Measurements from ENCODE around the gene EPG5.
A peak's percentile ranks its signal among the peaks of the same experiment; 100 is the strongest.
"Not testable (repeated sequence)": the region's sequence is repeated elsewhere in the genome, so short reads cannot be mapped to it uniquely, and the experiment has no call there.

Gene EPG5

DNA sequence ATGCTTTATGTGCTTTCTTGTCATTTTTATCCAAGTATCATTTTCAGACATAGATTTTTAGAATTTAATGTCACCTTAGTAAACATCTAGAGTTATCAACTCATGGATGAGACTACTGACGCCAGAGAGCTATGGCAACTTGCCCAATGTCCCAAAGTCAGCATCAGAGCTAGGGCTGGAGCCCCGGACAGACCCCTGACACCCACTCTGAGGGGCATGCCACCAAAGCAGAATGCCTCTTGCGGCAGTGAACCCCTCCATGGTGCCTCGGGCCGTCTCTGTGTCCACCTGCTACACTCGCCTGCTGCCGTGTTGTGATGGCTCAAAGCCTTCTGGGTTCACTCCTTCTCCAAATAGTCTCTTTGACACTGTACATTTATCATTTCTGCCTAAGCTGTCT is 136.2 kb downstream of the EPG5 start:
- no peak for DNase-seq
- Mint-ChIP-seq H3K27ac (no peak overlapping the region), H3K27me3 (ENCODE audit: low read depth, poor library complexity) (peaks cover 26% of the 10 kb centered on the region), H3K36me3 (ENCODE audit: low read depth) (no peaks in the 10 kb centered on the region), H3K4me1 (peaks cover 48% of the 10 kb centered on the region), H3K9me3 (no peaks in the 10 kb centered on the region), H3K4me3 (no peak overlapping the region)
- no peak for TF ChIP-seq CTCF (IDR thresholded peaks at IDR 0.05)

DNA sequence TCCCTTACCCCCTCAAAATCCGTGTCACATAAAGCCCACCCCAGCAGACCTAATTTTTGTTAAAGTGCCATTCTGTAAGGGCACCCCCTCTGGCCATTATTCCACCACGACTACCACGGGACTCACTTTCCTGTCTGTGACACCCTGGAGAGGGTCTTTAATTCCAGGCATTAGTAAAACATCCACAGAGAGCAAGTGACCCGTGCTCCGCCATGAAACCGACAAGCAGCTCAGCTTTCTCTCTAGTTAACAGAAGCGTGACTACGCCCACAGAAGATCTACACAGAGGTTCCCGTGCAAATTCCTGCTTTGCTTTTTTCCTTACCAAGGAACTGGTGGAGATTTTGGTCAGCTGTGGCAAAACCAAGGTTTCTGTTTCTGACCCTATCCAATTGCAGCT is 137.3 kb downstream of the EPG5 start:
- TF ChIP-seq CTCF (IDR thresholded peaks at IDR 0.05) = no peak
- H3K4me1 Mint-ChIP-seq = peaks cover 53% of the 10 kb centered on the region
- no peak for DNase-seq
- no peaks in the 10 kb centered on the region for H3K9me3 Mint-ChIP-seq
- H3K27ac Mint-ChIP-seq = peak overlapping the region; percentile 43
- peaks cover 15% of the 10 kb centered on the region for H3K27me3 Mint-ChIP-seq (ENCODE audit: low read depth, poor library complexity)
- no peaks in the 10 kb centered on the region for H3K36me3 Mint-ChIP-seq (ENCODE audit: low read depth)
- H3K4me3 Mint-ChIP-seq = peak overlapping the region; percentile 31

DNA sequence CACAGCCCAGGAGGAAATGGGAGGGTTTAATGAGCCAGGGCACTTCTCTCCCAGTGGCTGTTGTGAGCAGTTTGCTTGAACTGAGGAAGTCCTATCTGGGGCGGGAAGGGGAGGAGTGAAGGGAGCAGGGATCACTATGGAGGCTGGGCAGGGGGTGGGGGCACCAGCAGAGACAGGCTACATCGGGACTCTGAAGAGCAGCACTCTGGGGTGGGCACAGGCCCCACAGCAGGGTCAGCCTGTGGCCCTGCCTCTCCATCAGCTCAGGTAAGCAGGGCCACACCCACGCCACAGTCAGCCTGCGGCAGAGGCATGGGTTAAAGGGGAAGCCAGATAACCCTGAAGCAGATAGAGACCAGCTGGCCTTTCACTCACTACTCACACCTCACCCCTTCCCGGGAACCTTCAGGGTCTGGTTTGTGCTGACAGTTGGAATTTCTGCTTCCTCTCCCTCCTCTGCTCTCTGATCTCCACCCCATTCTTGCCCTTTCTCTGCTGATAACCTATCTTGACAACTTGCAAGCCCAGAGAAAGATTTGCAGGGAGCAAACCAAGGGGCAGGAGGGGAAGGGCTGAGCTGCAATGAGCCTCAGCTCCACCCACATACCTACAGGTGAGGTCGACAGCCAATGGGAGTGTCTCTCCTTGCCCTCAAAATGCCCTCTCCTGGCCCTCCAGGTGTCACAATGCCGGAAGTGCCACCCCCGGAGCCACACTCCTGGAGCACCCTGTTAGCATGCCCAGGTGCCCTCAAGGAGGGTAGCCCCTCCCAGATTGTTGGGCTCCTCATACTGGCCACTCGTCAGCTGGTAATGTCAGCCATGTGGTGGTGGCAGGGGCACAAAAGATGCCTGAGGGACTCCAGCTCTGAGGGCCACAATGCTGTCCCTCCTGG is 138.0 kb downstream of the EPG5 start:
- Mint-ChIP-seq H3K9me3 (no peaks in the 10 kb centered on the region), H3K4me1 (peaks cover 58% of the 10 kb centered on the region), H3K27ac (peak overlapping the region; percentile 91), H3K36me3 (ENCODE audit: low read depth) (no peaks in the 10 kb centered on the region), H3K27me3 (ENCODE audit: low read depth, poor library complexity) (peaks cover 9% of the 10 kb centered on the region), H3K4me3 (peak overlapping the region; percentile 65)
- TF ChIP-seq CTCF (IDR thresholded peaks at IDR 0.05) = no peak
- DNase-seq = no peak

DNA sequence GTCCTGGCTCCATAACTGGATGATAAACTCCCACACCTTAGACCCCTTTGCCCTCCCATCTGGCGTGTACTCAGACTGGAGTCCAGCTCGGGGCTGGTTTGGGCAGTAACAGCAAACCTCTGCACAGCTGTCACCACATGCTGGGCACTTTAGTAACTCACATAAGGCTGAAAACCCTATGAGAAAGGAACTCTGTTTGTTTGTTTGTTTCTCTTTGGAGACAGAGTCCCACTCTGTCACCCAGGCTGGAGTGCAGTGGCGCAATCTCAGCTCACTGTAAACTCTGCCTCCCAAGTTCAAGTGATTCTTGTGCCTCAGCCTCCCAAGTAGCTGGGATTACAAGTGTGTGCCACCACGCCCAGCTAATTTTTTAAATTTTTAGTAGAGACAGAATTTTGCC is 140.4 kb downstream of the EPG5 start:
- not testable (repeated sequence) for H3K27me3 Mint-ChIP-seq (ENCODE audit: low read depth, poor library complexity); H3K4me3 Mint-ChIP-seq

DNA sequence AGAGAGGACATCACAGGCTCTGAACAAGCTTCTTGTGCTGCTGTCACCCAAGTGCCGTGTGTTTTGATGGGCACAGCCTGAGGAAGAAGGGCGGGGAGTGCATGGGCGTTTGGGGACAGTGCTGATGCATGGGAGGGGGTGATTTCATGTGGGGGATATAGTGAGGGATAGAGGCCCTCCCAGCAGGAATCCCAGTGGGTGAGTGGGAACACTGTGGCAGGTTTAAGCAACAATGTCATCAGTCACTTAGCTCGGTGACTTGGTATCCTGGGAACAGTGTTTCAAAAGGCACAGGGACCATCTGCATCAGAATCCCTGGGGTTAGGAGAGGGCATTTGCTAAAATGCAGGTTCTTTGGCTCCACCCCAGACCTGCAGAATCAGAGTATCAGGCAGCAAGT is 141.0 kb downstream of the EPG5 start:
- H3K27ac Mint-ChIP-seq = no peak overlapping the region
- H3K4me3 Mint-ChIP-seq = no peak overlapping the region

More for the DNA sequence above, 140.4 kb downstream of the EPG5 start:
- not testable (repeated sequence) for H3K36me3 Mint-ChIP-seq (ENCODE audit: low read depth); H3K9me3 Mint-ChIP-seq; H3K27ac Mint-ChIP-seq; DNase-seq
- H3K4me1 Mint-ChIP-seq = peaks cover 47% of the 10 kb centered on the region

More for the DNA sequence above, 141.0 kb downstream of the EPG5 start:
- peaks cover 8% of the 10 kb centered on the region for H3K27me3 Mint-ChIP-seq (ENCODE audit: low read depth, poor library complexity)
- no peaks in the 10 kb centered on the region for H3K9me3 Mint-ChIP-seq
- TF ChIP-seq CTCF (IDR thresholded peaks at IDR 0.05) = no peak
- H3K4me1 Mint-ChIP-seq = peaks cover 44% of the 10 kb centered on the region
- no peaks in the 10 kb centered on the region for H3K36me3 Mint-ChIP-seq (ENCODE audit: low read depth)
- no peak for DNase-seq
